Psoas muscle (tissue), 8 donors: ENCODE data around the gene SCN9A. TPM values are rescaled to one million over a fixed set of nuclear protein-coding genes. Genes with fewer than 3 reads are reported as not detected.

Experiments used
- ATAC-seq, 4 donors: fragments of 200-7000 bp; cut with Tn5 transposase; one replicate each; pipeline ENCODE4 v1.9.1; 2020; ENCODE audit warnings: moderate library complexity in 3 of 4, mild to moderate bottlenecking in 2 of 4
- DNase-seq, 2 donors: peaks; one replicate each; pipeline ENCODE4 v3.0.0-alpha.2; 2020
- H3K27ac ChIP-seq: fragments of 200-600 bp; one replicate; pipeline ENCODE4 v1.8.0; 2022
- H3K27me3 ChIP-seq, 3 donors: fragments of 200-600 bp in 1 of 3; one replicate each; pipeline versions ENCODE4 v1.6.1 to v1.8.0; 2013 to 2022; ENCODE audit warnings: low read length in 2 of 3, mild to moderate bottlenecking in 2 of 3, moderate library complexity in 1 of 3; ENCODE audit not compliant: insufficient read depth in 3 of 3
- H3K36me3 ChIP-seq, 2 donors: fragments of 200-600 bp in 1 of 2; one replicate each; pipeline versions ENCODE4 v1.6.1 to v1.8.0; 2013 to 2022; ENCODE audit warnings: low read depth in 1 of 2, mild to moderate bottlenecking in 1 of 2, moderate library complexity in 1 of 2; ENCODE audit not compliant: insufficient read depth in 1 of 2
- H3K4me1 ChIP-seq: fragments of 200-600 bp; one replicate; pipeline ENCODE4 v1.8.0; 2022
- H3K4me3 ChIP-seq: fragments of 200-600 bp; one replicate; pipeline ENCODE4 v1.8.0; 2022; ENCODE audit warnings: mild to moderate bottlenecking
- H3K9me3 ChIP-seq: fragments of 200-600 bp; one replicate; pipeline ENCODE4 v1.8.0; 2022
- CTCF ChIP-seq: fragments of 200-600 bp; IDR thresholded peaks from one replicate; pipeline ENCODE4 v1.8.0; 2022; ENCODE audit warnings: antibody characterized with exemption
- WGBS, 3 donors: extraction: QIAGEN DNeasy Blood & Tissue Kit; methylation state at CpG; one replicate each; pipeline versions ENCODE4 v1.1.6 to v1.1.7; 2013; 5-methylcytosine and 5-hydroxymethylcytosine counted together
- intact Hi-C, 2 donors: fragments of 100-400 bp; cut with DNase I; formaldehyde crosslinking; loops; one replicate each; pipeline versions ENCODE4 v1.11.0 to v1.14.2; 2022
- polyA plus RNA-seq, 3 donors: library from polyadenylated mRNA; stranded (reverse); fragments of 200-250 nt; gene quantifications; one replicate each; pipeline ENCODE4 v1.2.3, GENCODE V29; 2013
- total RNA-seq, 4 donors: library from RNA; stranded (reverse); fragmentation: NEBNext Ultra II Directional in 2 of 4; extraction: Animal tissue kit (Norgen Biotek cat#: 25700) in 2 of 4; gene quantifications; one replicate each; pipeline versions ENCODE4 v1.2.1 to v1.2.4, GENCODE V29; 2021 to 2023
- donor health status: healthy with polysubstance abuse.
- donor health status: DM: no; HTN: no; CAD: no; lungs with moderate emphysema.
- donor health status: Bipolar disorder and iron deficiency.
- donor health status: healthy.
- donor health status: DM: yes; HTN: yes; CAD: no.
- donor health status: DM: no; HTN: no; CAD: no.
- donor health status: DM: no; HTN: no; CAD: no.
- donor health status: DM: yes; HTN: yes; CAD: no.

The SCN9A gene
- total and polyA plus RNA-seq, 7 donors = 0.06 to 1.1 (median 0.34) TPM

GRCh38 chr2:166257859-166258258, 117.9 kb downstream of the SCN9A start:
- no peak for TF ChIP-seq CTCF
- intact Hi-C loops = no loop called here
- no peaks in the 10 kb centered on the region for H3K4me1 ChIP-seq
- no peak for ATAC-seq
- no peaks in the 10 kb centered on the region for H3K36me3 ChIP-seq
- H3K27ac ChIP-seq = no peak overlapping the region
- no peak overlapping the region for H3K4me3 ChIP-seq
- DNase-seq = no peak
- H3K27me3 ChIP-seq = no peaks in the 10 kb centered on the region
- H3K9me3 ChIP-seq = no peaks in the 10 kb centered on the region

- Histone ChIP-seq H3K36me3 (no peaks in the 10 kb centered on the region), H3K4me1 (no peaks in the 10 kb centered on the region), H3K9me3 (no peaks in the 10 kb centered on the region), H3K4me3 (no peak overlapping the region), H3K27ac (no peak overlapping the region), H3K27me3 (no peaks in the 10 kb centered on the region)
- no peak for ATAC-seq
- no peak for DNase-seq
- intact Hi-C loops = no loop called here
- WGBS, 3 donors = 96 to 98% (median 96%) methylated on average over 1 of the region's 1 CpG
- TF ChIP-seq CTCF = no peak
Observed at GRCh38 chr2:166256896-166257295, 118.8 kb downstream of the SCN9A start.

- no peak for TF ChIP-seq CTCF
- H3K9me3 ChIP-seq = no peaks in the 10 kb centered on the region
- no peak overlapping the region for H3K4me3 ChIP-seq
- H3K27me3 ChIP-seq = no peaks in the 10 kb centered on the region
- no peaks in the 10 kb centered on the region for H3K36me3 ChIP-seq
- no peak overlapping the region for H3K27ac ChIP-seq
- intact Hi-C loops = no loop called here
- WGBS, 3 donors = 69 to 77% (median 74%) methylated on average over 1 of the region's 1 CpG
- ATAC-seq (no peak), DNase-seq (no peak)
- H3K4me1 ChIP-seq = no peaks in the 10 kb centered on the region
Observed at GRCh38 chr2:166249318-166249717, 126.4 kb downstream of the SCN9A start.

GRCh38 chr2:166246901-166247300, 128.8 kb downstream of the SCN9A start:
- WGBS, 3 donors = 96 to 100% (median 100%) methylated on average over 1 of the region's 1 CpG
- TF ChIP-seq CTCF = no peak
- DNase-seq (no peak), ATAC-seq (no peak)
- H3K4me3 ChIP-seq = no peak overlapping the region
- intact Hi-C loops = no loop called here
- H3K36me3 ChIP-seq = no peaks in the 10 kb centered on the region
- no peaks in the 10 kb centered on the region for H3K9me3 ChIP-seq
- no peaks in the 10 kb centered on the region for H3K27me3 ChIP-seq
- H3K27ac ChIP-seq = no peak overlapping the region
- no peaks in the 10 kb centered on the region for H3K4me1 ChIP-seq

- Histone ChIP-seq H3K9me3 (no peaks in the 10 kb centered on the region), H3K27ac (no peak overlapping the region), H3K4me1 (no peaks in the 10 kb centered on the region), H3K27me3 (no peaks in the 10 kb centered on the region), H3K4me3 (no peak overlapping the region), H3K36me3 (no peaks in the 10 kb centered on the region)
- no peak for TF ChIP-seq CTCF
- DNase-seq = no peak
- intact Hi-C loops = no loop called here
- no peak for ATAC-seq
Observed at GRCh38 chr2:166242309-166242708, 133.4 kb downstream of the SCN9A start.
